Measurements from ENCODE around the gene AMOTL1.

DNA sequence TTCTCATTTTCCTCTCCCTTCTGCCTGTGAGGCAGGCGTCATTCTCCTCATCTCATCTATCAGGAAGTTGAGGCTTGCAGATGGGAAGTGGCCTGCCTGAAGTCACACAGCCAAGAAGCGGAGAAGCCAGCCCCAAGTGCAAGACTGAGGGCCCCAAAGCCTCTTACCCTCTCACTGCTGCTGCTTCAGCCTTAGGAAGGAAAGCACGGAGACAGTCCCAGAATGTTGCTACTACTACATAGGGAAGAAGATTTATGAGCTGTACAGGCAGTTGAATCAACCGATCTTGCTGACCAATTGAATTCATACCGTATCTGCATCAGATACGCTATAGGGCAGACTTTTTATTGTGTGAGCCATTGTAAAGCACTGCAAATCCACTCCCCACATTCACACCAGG is 116.2 kb downstream of the AMOTL1 start:
- TF ChIP-seq, protein P1, sequence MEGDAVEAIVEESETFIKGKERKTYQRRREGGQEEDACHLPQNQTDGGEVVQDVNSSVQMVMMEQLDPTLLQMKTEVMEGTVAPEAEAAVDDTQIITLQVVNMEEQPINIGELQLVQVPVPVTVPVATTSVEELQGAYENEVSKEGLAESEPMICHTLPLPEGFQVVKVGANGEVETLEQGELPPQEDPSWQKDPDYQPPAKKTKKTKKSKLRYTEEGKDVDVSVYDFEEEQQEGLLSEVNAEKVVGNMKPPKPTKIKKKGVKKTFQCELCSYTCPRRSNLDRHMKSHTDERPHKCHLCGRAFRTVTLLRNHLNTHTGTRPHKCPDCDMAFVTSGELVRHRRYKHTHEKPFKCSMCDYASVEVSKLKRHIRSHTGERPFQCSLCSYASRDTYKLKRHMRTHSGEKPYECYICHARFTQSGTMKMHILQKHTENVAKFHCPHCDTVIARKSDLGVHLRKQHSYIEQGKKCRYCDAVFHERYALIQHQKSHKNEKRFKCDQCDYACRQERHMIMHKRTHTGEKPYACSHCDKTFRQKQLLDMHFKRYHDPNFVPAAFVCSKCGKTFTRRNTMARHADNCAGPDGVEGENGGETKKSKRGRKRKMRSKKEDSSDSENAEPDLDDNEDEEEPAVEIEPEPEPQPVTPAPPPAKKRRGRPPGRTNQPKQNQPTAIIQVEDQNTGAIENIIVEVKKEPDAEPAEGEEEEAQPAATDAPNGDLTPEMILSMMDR (IDR thresholded peaks at IDR 0.05) = no peak
- TF ChIP-seq POLR2A (IDR thresholded peaks at IDR 0.05) = no peak
